H1 (cell line): Measurements from ENCODE around the gene DLL1. TPM values are rescaled to one million over a fixed set of nuclear protein-coding genes. Genes with fewer than 3 reads are reported as not detected.

Experiments used
- CTCF ChIA-PET: fragments of 300-600 bp; sonication (Branson Sonifier 250); formaldehyde crosslinking; loops from one replicate; lab custom pipeline; 2021; ENCODE audit not compliant: partially characterized antibody; lab: Charles Lee
- POLR2A ChIA-PET: fragments of 300-600 bp; sonication (Branson Sonifier 250); formaldehyde crosslinking; loops from one replicate; lab custom pipeline; 2021; ENCODE audit warnings: inconsistent platforms; ENCODE audit not compliant: partially characterized antibody; lab: Charles Lee
- DNase-seq, 2 experiments: peaks; one replicate each; pipeline versions ENCODE4 v3.0.0 to v3.0.0-alpha.2; 2010 to 2022; ENCODE audit warnings: low spot score in 2 of 2, low read depth in 1 of 2, mixed read lengths in 1 of 2
- FAIRE-seq: peaks from 2 replicates; lab custom pipeline; 2011; peaks lifted over from hg19 to GRCh38; lab: Jason Lieb, UNC
- H2AFZ ChIP-seq: 2 replicates; pipeline ENCODE4 v1.8.1; 2012; ENCODE audit warnings: low read length, inconsistent platforms
- H2AK5ac ChIP-seq: 2 replicates; pipeline ENCODE4 v1.6.1; 2013; ENCODE audit warnings: low read depth, low read length
- H2BK120ac ChIP-seq: replicated peaks from 2 replicates; pipeline ENCODE3; 2013; ENCODE audit warnings: low read depth, low read length, inconsistent platforms
- H2BK12ac ChIP-seq: 2 replicates; pipeline ENCODE4 v1.6.1; 2013; ENCODE audit warnings: low read depth, low read length
- H2BK15ac ChIP-seq: 2 replicates; pipeline ENCODE4 v1.6.1; 2013; ENCODE audit warnings: low read length
- H2BK20ac ChIP-seq: 2 replicates; pipeline ENCODE4 v1.6.1; 2013; ENCODE audit warnings: low read length
- H2BK5ac ChIP-seq: 2 replicates; pipeline ENCODE4 v1.6.1; 2013; ENCODE audit warnings: low read depth, low read length
- H3K14ac ChIP-seq: 2 replicates; pipeline ENCODE4 v1.6.1; 2013; ENCODE audit warnings: inconsistent platforms; ENCODE audit not compliant: insufficient read length
- H3K18ac ChIP-seq: 2 replicates; pipeline ENCODE4 v1.6.1; 2013; ENCODE audit warnings: low read length; ENCODE audit errors: extremely low read depth
- H3K23ac ChIP-seq: 2 replicates; pipeline ENCODE4 v1.6.1; 2013; ENCODE audit warnings: inconsistent platforms; ENCODE audit not compliant: insufficient read length
- H3K23me2 ChIP-seq: 2 replicates; pipeline ENCODE4 v1.6.1; 2013; ENCODE audit warnings: low read depth, low read length
- H3K27ac ChIP-seq: 2 replicates; pipeline ENCODE4 v1.6.1; 2011; ENCODE audit warnings: low read depth, low read length, inconsistent platforms
- H3K27me3 ChIP-seq, 4 experiments: replicated peaks in 1 of 4; 1 replicate in 1 of 4; 2 replicates in 3 of 4; pipeline versions ENCODE4 v1.6.1 to v1.8.1; 2011 to 2013; ENCODE audit warnings: low read length in 3 of 4, mild to moderate bottlenecking in 3 of 4, inconsistent platforms in 2 of 4, mixed read lengths in 2 of 4, moderate library complexity in 1 of 4; ENCODE audit not compliant: control insufficient read depth in 3 of 4, insufficient read depth in 3 of 4; ENCODE audit errors: extremely low read depth in 1 of 4
- H3K36me3 ChIP-seq, 4 experiments: 2 replicates each; pipeline versions ENCODE4 v1.6.1 to v1.8.1; 2011 to 2013; ENCODE audit warnings: mild to moderate bottlenecking in 4 of 4, low read length in 3 of 4, moderate library complexity in 2 of 4, control low read depth in 1 of 4, inconsistent platforms in 1 of 4; ENCODE audit not compliant: insufficient read depth in 4 of 4, control insufficient read depth in 2 of 4
- H3K4ac ChIP-seq: replicated peaks from 2 replicates; pipeline ENCODE3; 2013; ENCODE audit warnings: low read length, low read depth, mixed read lengths, inconsistent platforms; ENCODE audit not compliant: insufficient read length
- H3K4me1 ChIP-seq, 4 experiments: replicated peaks in 1 of 4; 1 replicate in 1 of 4; 2 replicates in 3 of 4; pipeline versions ENCODE4 v1.6.1 to v1.8.1; 2011 to 2013; ENCODE audit warnings: low read length in 3 of 4, inconsistent platforms in 2 of 4, mixed read lengths in 1 of 4; ENCODE audit not compliant: insufficient read depth in 4 of 4, control insufficient read depth in 3 of 4
- H3K4me2 ChIP-seq, 2 experiments: 2 replicates each; pipeline versions ENCODE4 v1.6.1 to v1.8.1; 2011 to 2013; ENCODE audit warnings: low read depth in 2 of 2, low read length in 2 of 2, control low read depth in 1 of 2, inconsistent platforms in 1 of 2, mild to moderate bottlenecking in 1 of 2; ENCODE audit not compliant: insufficient read depth in 1 of 2
- H3K4me3 ChIP-seq, 4 experiments: fragments of 200-600, 300-600 bp in 1 of 4; sonication (generic), shearing (Covaris generic), sonication (Bioruptor Twin) in 1 of 4; 2 replicates each; pipeline versions ENCODE4 v1.5.1 to v1.8.1; 2011 to 2016; ENCODE audit warnings: low read length in 4 of 4, low read depth in 3 of 4, control low read depth in 2 of 4, inconsistent platforms in 2 of 4, mild to moderate bottlenecking in 2 of 4, mixed read lengths in 1 of 4, moderate library complexity in 1 of 4; ENCODE audit not compliant: insufficient read depth in 2 of 4; ENCODE audit errors: extremely low read depth in 1 of 4
- H3K56ac ChIP-seq: replicated peaks from 2 replicates; pipeline ENCODE3; 2013; ENCODE audit warnings: low read depth, mild to moderate bottlenecking, mixed read lengths, low read length, inconsistent platforms; ENCODE audit not compliant: insufficient read length
- H3K79me1 ChIP-seq: 2 replicates; pipeline ENCODE4 v1.6.1; 2013; ENCODE audit warnings: low read depth, low read length, control low read depth
- H3K79me2 ChIP-seq, 2 experiments: 2 replicates each; pipeline versions ENCODE4 v1.6.1 to v1.8.1; 2012 to 2013; ENCODE audit warnings: low read length in 2 of 2, mild to moderate bottlenecking in 2 of 2, inconsistent platforms in 1 of 2; ENCODE audit not compliant: insufficient read depth in 2 of 2, control insufficient read depth in 1 of 2
- H3K9ac ChIP-seq, 4 experiments: replicated peaks in 1 of 4; 1 replicate in 1 of 4; 2 replicates in 3 of 4; pipeline versions ENCODE4 v1.6.1 to v1.8.1; 2011 to 2013; ENCODE audit warnings: low read depth in 3 of 4, low read length in 3 of 4, control low read depth in 2 of 4, mild to moderate bottlenecking in 2 of 4, moderate library complexity in 2 of 4, inconsistent platforms in 1 of 4; ENCODE audit errors: extremely low read depth in 1 of 4
- H3K9me3 ChIP-seq, 2 experiments: 2 replicates each; pipeline versions ENCODE4 v1.6.1 to v1.8.1; 2012 to 2013; ENCODE audit warnings: mild to moderate bottlenecking in 2 of 2, moderate library complexity in 2 of 2, control low read depth in 1 of 2, inconsistent platforms in 1 of 2, low read depth in 1 of 2, low read length in 1 of 2, mixed read lengths in 1 of 2; ENCODE audit not compliant: insufficient read depth in 2 of 2
- H4K20me1 ChIP-seq, 2 experiments: replicated peaks in 1 of 2; 2 replicates each; pipeline versions ENCODE3 to v1.8.1; 2011 to 2013; ENCODE audit warnings: inconsistent platforms in 2 of 2, low read length in 2 of 2, mild to moderate bottlenecking in 1 of 2; ENCODE audit not compliant: insufficient read depth in 2 of 2, control insufficient read depth in 1 of 2
- H4K5ac ChIP-seq: 2 replicates; pipeline ENCODE4 v1.6.1; 2013; ENCODE audit warnings: low read length, low read depth, mixed read lengths, inconsistent platforms; ENCODE audit not compliant: insufficient read length
- H4K8ac ChIP-seq: 2 replicates; pipeline ENCODE4 v1.8.0; 2013; ENCODE audit warnings: mild to moderate bottlenecking, moderate library complexity, low read length, inconsistent platforms; ENCODE audit not compliant: insufficient read depth; ENCODE audit errors: extremely low read depth
- H4K91ac ChIP-seq: replicated peaks from 2 replicates; pipeline ENCODE3; 2013; ENCODE audit warnings: low read length, mixed read lengths, inconsistent platforms; ENCODE audit not compliant: insufficient read length
- EP300 ChIP-seq, 2 experiments: IDR thresholded peaks; 1 replicate in 1 of 2; 2 replicates in 1 of 2; pipeline ENCODE4 v1.6.1; 2011 to 2012; ENCODE audit warnings: low read depth in 2 of 2, low read length in 2 of 2, mild to moderate bottlenecking in 2 of 2, borderline replicate concordance in 1 of 2, inconsistent platforms in 1 of 2, moderate library complexity in 1 of 2
- RFX5 ChIP-seq: IDR thresholded peaks from 2 replicates; pipeline ENCODE4 v1.6.1; 2011; ENCODE audit warnings: low read depth, low read length, improper control_type of control experiment, borderline replicate concordance
- SIX5 ChIP-seq: IDR thresholded peaks from 2 replicates; pipeline ENCODE4 v1.6.1; 2011; ENCODE audit warnings: mild to moderate bottlenecking, low read depth, low read length
- TAF1 ChIP-seq: IDR thresholded peaks from 2 replicates; pipeline ENCODE4 v1.6.1; 2011; ENCODE audit warnings: mild to moderate bottlenecking, low read depth, low read length
- WGBS, 2 experiments: shearing (Covaris generic) in 1 of 2; methylation state at CpG; one replicate each; pipeline versions ENCODE4 v1.1.6 to v1.1.7; 2013 to 2015; ENCODE audit warnings: low lambda C conversion rate in 2 of 2, mixed read lengths in 2 of 2, inconsistent platforms in 1 of 2, low coverage in 1 of 2, missing lambda C conversion rate in 1 of 2; ENCODE audit not compliant: insufficient replicate concordance in 2 of 2, insufficient coverage in 1 of 2, insufficient read length in 1 of 2; ENCODE audit errors: extremely low coverage in 1 of 2, missing lambda C conversion rate in 1 of 2; 5-methylcytosine and 5-hydroxymethylcytosine counted together
- polyA plus RNA-seq, 7 experiments: library from polyadenylated mRNA; depleted of rRNA in 3 of 7; stranded (reverse) in 5 of 7; unstranded in 2 of 7; fragments of >200 nt in 5 of 7; fragments of 200-250 nt in 2 of 7; gene quantifications; 1 replicate in 5 of 7; 2 replicates in 1 of 7; 4 replicates in 1 of 7; pipeline versions ENCODE4 v1.2.1 to v1.2.3, GENCODE V29; 2011 to 2013; ENCODE audit warnings: missing spikeins in 2 of 7, mixed read lengths in 2 of 7
- total RNA-seq: library from RNA; stranded (reverse); fragmentation: NEBNext Ultra II Directional; extraction: Animal tissue kit (Norgen Biotek cat#: 25700); gene quantifications from 2 replicates; pipeline ENCODE4 v1.2.1, GENCODE V29; 2021
- TF ChIP-seq, protein P1 (sequence below), 3 experiments: IDR thresholded peaks; 1 replicate in 2 of 3; 2 replicates in 1 of 3; pipeline versions ENCODE4 v1.5.1 to v1.6.1; 2011; ENCODE audit warnings: low read length in 3 of 3, mild to moderate bottlenecking in 3 of 3, inconsistent platforms in 2 of 3, low read depth in 1 of 3, moderate library complexity in 1 of 3; ENCODE audit not compliant: insufficient read depth in 1 of 3; ENCODE audit errors: control extremely low read depth in 1 of 3

DLL1 gene
- total and polyA plus RNA-seq, 2 of the 8 experiments (the other 6 are each of a cell fraction or from before 2014, with no cell fraction given): 1.7 to 3.8 TPM

DNA sequence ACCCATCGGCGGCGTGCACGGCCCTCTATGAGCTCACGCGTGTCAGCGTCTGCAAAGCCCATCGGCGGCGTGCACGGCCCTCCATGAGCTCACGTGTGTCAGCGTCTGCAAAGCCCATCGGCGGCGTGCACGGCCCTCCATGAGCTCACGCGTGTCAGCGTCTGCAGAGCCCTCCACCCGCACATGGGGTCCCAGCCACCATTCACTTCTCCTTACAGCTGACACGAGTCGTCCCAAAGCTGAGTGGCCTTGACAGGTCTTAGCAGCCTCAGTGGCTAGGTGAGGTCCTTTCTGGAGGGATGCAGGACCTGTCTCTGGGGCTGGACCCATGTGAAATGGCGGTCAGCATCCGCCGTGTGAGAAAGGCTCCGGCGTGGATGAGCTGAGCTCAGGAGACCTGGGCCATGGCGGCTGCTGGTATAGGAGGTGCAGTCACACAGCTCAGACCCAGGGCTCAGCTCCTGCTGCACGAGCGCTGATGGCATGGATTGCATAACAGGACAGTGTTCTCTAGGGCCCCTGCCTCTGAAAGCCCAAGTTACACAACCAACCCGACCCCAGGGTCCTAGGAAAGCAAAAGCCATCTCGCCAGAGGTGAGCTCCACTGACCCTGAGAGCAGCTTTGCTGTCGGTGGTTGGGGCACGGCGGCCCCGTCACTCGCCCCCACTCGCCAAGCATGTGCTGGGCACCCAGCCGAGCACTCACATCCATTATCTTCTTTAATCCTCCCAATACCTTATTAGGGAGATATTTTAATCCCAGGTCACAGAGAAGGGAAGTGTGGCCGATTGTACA is 38.9 kb downstream of the DLL1 start:
- FAIRE-seq: no peak
- no peak overlapping the region for H2AFZ ChIP-seq
- H4K5ac ChIP-seq: no peak overlapping the region
- no peak overlapping the region for H2AK5ac ChIP-seq
- H3K23me2 ChIP-seq: no peaks in the 10 kb centered on the region
- H3K79me2 ChIP-seq: no peaks in the 10 kb centered on the region
- no peak overlapping the region for H2BK120ac ChIP-seq
- CTCF ChIA-PET: interaction anchor here (0.7 to 1.3 kb wide), 4 partner anchors 14 to 290 kb away, joined by 3 to 5 read pairs (median 4); no protein-coding TSS in a partner anchor
- H3K56ac ChIP-seq: no peak overlapping the region
- no peak overlapping the region for H3K4me2 ChIP-seq
- POLR2A ChIA-PET: no interaction called here
- H2BK20ac ChIP-seq: no peak overlapping the region
- no peak overlapping the region for H4K8ac ChIP-seq
- H4K91ac ChIP-seq: no peak overlapping the region
- no peak overlapping the region for H3K23ac ChIP-seq
- no peaks in the 10 kb centered on the region for H3K79me1 ChIP-seq
- TF ChIP-seq EP300 (IDR thresholded peaks at IDR 0.05; ENCODE audit: borderline replicate concordance in 1 of 2, low read depth in 2 of 2, low read length in 2 of 2) (no peak), TAF1 (no peak), RFX5 (no peak), SIX5 (no peak)
- TF ChIP-seq, protein P1, sequence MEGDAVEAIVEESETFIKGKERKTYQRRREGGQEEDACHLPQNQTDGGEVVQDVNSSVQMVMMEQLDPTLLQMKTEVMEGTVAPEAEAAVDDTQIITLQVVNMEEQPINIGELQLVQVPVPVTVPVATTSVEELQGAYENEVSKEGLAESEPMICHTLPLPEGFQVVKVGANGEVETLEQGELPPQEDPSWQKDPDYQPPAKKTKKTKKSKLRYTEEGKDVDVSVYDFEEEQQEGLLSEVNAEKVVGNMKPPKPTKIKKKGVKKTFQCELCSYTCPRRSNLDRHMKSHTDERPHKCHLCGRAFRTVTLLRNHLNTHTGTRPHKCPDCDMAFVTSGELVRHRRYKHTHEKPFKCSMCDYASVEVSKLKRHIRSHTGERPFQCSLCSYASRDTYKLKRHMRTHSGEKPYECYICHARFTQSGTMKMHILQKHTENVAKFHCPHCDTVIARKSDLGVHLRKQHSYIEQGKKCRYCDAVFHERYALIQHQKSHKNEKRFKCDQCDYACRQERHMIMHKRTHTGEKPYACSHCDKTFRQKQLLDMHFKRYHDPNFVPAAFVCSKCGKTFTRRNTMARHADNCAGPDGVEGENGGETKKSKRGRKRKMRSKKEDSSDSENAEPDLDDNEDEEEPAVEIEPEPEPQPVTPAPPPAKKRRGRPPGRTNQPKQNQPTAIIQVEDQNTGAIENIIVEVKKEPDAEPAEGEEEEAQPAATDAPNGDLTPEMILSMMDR (IDR thresholded peaks at IDR 0.05; ENCODE audit: control extremely low read depth in 1 of 3, insufficient read depth in 1 of 3, low read depth in 1 of 3, low read length in 3 of 3): no peak
- H3K4ac ChIP-seq: no peak overlapping the region
- H4K20me1 ChIP-seq: no peaks in the 10 kb centered on the region
- no peak overlapping the region for H3K9ac ChIP-seq
- no peak overlapping the region for H3K14ac ChIP-seq
- H3K27ac ChIP-seq: no peak overlapping the region
- H3K36me3 ChIP-seq: no peaks in the 10 kb centered on the region
- H3K9me3 ChIP-seq: no peaks in the 10 kb centered on the region
- H3K4me3 ChIP-seq: no peak overlapping the region
- no peaks in the 10 kb centered on the region for H3K27me3 ChIP-seq
- no peak overlapping the region for H2BK5ac ChIP-seq
- H3K18ac ChIP-seq: no peak overlapping the region
- no peak overlapping the region for H2BK12ac ChIP-seq
- 94% methylated on average over 29 of the region's 41 CpGs; no CpG with 5 or more reads in 1 of the 2 experiments for WGBS, 2 experiments
- no peaks in the 10 kb centered on the region for H3K4me1 ChIP-seq
- no peak for DNase-seq
- H2BK15ac ChIP-seq: no peak overlapping the region
